ENCODE measurements around the gene PHACTR3. TPM values are rescaled to one million over a fixed set of nuclear protein-coding genes. Genes with fewer than 3 reads are reported as not detected.

Gene PHACTR3
- total RNA-seq, 2 experiments from 2014 or later: not detected

- DNase-seq (no peak), ATAC-seq (no peak)
- ChIA-PET POLR2A (no interaction called here), CTCF (no interaction called here)
- Mint-ChIP-seq H3K4me3 (no peak overlapping the region), H3K9me3 (ENCODE audit: low read depth) (peaks cover 19% of the 10 kb centered on the region), H3K4me1 (no peaks in the 10 kb centered on the region), H3K36me3 (ENCODE audit: low read depth) (no peaks in the 10 kb centered on the region), H3K27ac (no peak overlapping the region), H3K27me3 (peaks cover 14% of the 10 kb centered on the region)
- intact Hi-C loops (cut with DNase I, micrococcal nuclease): no loop called here
Observed at GRCh38 chr20:59661621-59662020, 57.3 kb downstream of the PHACTR3 start.

- Mint-ChIP-seq H3K9me3 (ENCODE audit: low read depth) (peaks cover 16% of the 10 kb centered on the region), H3K27ac (no peak overlapping the region), H3K4me1 (no peaks in the 10 kb centered on the region), H3K27me3 (peaks cover 14% of the 10 kb centered on the region), H3K36me3 (ENCODE audit: low read depth) (no peaks in the 10 kb centered on the region), H3K4me3 (no peak overlapping the region)
- DNase-seq (no peak), ATAC-seq (no peak)
- intact Hi-C loops (cut with DNase I, micrococcal nuclease): no loop called here
- ChIA-PET CTCF (no interaction called here), POLR2A (no interaction called here)
Observed at GRCh38 chr20:59662161-59662560, 57.8 kb downstream of the PHACTR3 start.

- H3K9me3 Mint-ChIP-seq (ENCODE audit: low read depth): peaks cover 10% of the 10 kb centered on the region
- no peak for ATAC-seq
- H3K27me3 Mint-ChIP-seq: peaks cover 14% of the 10 kb centered on the region
- intact Hi-C loops (cut with DNase I, micrococcal nuclease): no loop called here
- H3K27ac Mint-ChIP-seq: no peak overlapping the region
- no peaks in the 10 kb centered on the region for H3K36me3 Mint-ChIP-seq (ENCODE audit: low read depth)
- no peak overlapping the region for H3K4me3 Mint-ChIP-seq
- no peaks in the 10 kb centered on the region for H3K4me1 Mint-ChIP-seq
- CTCF ChIA-PET: no interaction called here
- POLR2A ChIA-PET: no interaction called here
- no peak for DNase-seq
Observed at GRCh38 chr20:59662856-59663512, 58.6 kb downstream of the PHACTR3 start.

GRCh38 chr20:59663513-59664060, 59.2 kb downstream of the PHACTR3 start:
- H3K4me3 Mint-ChIP-seq: no peak overlapping the region
- H3K9me3 Mint-ChIP-seq (ENCODE audit: low read depth): peaks cover 7% of the 10 kb centered on the region
- no peaks in the 10 kb centered on the region for H3K36me3 Mint-ChIP-seq (ENCODE audit: low read depth)
- H3K27ac Mint-ChIP-seq: no peak overlapping the region
- DNase-seq (no peak), ATAC-seq (no peak)
- peaks cover 14% of the 10 kb centered on the region for H3K27me3 Mint-ChIP-seq
- ChIA-PET POLR2A (no interaction called here), CTCF (interaction anchor here (0.6 kb wide), 1 partner anchor 135 kb away, joined by 3 read pairs; no protein-coding TSS in a partner anchor)
- intact Hi-C loops (cut with DNase I, micrococcal nuclease): no loop called here
- H3K4me1 Mint-ChIP-seq: no peaks in the 10 kb centered on the region

GRCh38 chr20:59664421-59664941, 60.1 kb downstream of the PHACTR3 start:
- Mint-ChIP-seq H3K4me3 (no peak overlapping the region), H3K9me3 (ENCODE audit: low read depth) (peaks cover 1% of the 10 kb centered on the region), H3K27me3 (peaks cover 14% of the 10 kb centered on the region)

GRCh38 chr20:59665656-59666555, 61.6 kb downstream of the PHACTR3 start:
- intact Hi-C loops (cut with DNase I, micrococcal nuclease): no loop called here
- H3K4me3 Mint-ChIP-seq: no peak overlapping the region
- H3K27me3 Mint-ChIP-seq: peaks cover 12% of the 10 kb centered on the region
- no peaks in the 10 kb centered on the region for H3K36me3 Mint-ChIP-seq (ENCODE audit: low read depth)
- ChIA-PET POLR2A (no interaction called here), CTCF (interaction anchor here (0.6 kb wide), 1 partner anchor 171 kb away, joined by 4 read pairs; no protein-coding TSS in a partner anchor)
- DNase-seq (no peak), ATAC-seq (no peak)
- H3K4me1 Mint-ChIP-seq: no peaks in the 10 kb centered on the region
- H3K27ac Mint-ChIP-seq: no peak overlapping the region
- H3K9me3 Mint-ChIP-seq (ENCODE audit: low read depth): peaks cover 1% of the 10 kb centered on the region

More at GRCh38 chr20:59664421-59664941, 60.1 kb downstream of the PHACTR3 start:
- H3K36me3 Mint-ChIP-seq (ENCODE audit: low read depth): no peaks in the 10 kb centered on the region
- no peaks in the 10 kb centered on the region for H3K4me1 Mint-ChIP-seq
- intact Hi-C loops (cut with DNase I, micrococcal nuclease): no loop called here
- POLR2A ChIA-PET: no interaction called here
- no peak overlapping the region for H3K27ac Mint-ChIP-seq
- CTCF ChIA-PET: no interaction called here
- ATAC-seq (no peak), DNase-seq (no peak)

- ChIA-PET CTCF (no interaction called here), POLR2A (no interaction called here)
- DNase-seq: no peak
- H3K9me3 Mint-ChIP-seq (ENCODE audit: low read depth): no peaks in the 10 kb centered on the region
- no peak overlapping the region for H3K4me3 Mint-ChIP-seq
- no peak overlapping the region for H3K27ac Mint-ChIP-seq
- no peaks in the 10 kb centered on the region for H3K4me1 Mint-ChIP-seq
- ATAC-seq: no peak
- peaks cover 10% of the 10 kb centered on the region for H3K27me3 Mint-ChIP-seq
- no peaks in the 10 kb centered on the region for H3K36me3 Mint-ChIP-seq (ENCODE audit: low read depth)
- intact Hi-C loops (cut with DNase I, micrococcal nuclease): no loop called here
Observed at GRCh38 chr20:59666586-59666985, 62.2 kb downstream of the PHACTR3 start.

- Mint-ChIP-seq H3K27me3 (peaks cover 8% of the 10 kb centered on the region), H3K27ac (no peak overlapping the region), H3K4me3 (no peak overlapping the region), H3K9me3 (ENCODE audit: low read depth) (no peaks in the 10 kb centered on the region), H3K36me3 (ENCODE audit: low read depth) (no peaks in the 10 kb centered on the region), H3K4me1 (no peaks in the 10 kb centered on the region)
- ChIA-PET POLR2A (no interaction called here), CTCF (no interaction called here)
- intact Hi-C loops (cut with DNase I, micrococcal nuclease): no loop called here
- ATAC-seq: no peak
- DNase-seq: no peak
Observed at GRCh38 chr20:59667131-59667530, 62.8 kb downstream of the PHACTR3 start.

- DNase-seq (no peak), ATAC-seq (no peak)
- Mint-ChIP-seq H3K36me3 (ENCODE audit: low read depth) (no peaks in the 10 kb centered on the region), H3K4me1 (no peaks in the 10 kb centered on the region), H3K4me3 (no peak overlapping the region), H3K9me3 (ENCODE audit: low read depth) (no peaks in the 10 kb centered on the region), H3K27ac (no peak overlapping the region), H3K27me3 (peaks cover 5% of the 10 kb centered on the region)
- intact Hi-C loops (cut with DNase I, micrococcal nuclease): no loop called here
- ChIA-PET POLR2A (no interaction called here), CTCF (no interaction called here)
Observed at GRCh38 chr20:59667981-59668515, 63.7 kb downstream of the PHACTR3 start.

- Mint-ChIP-seq H3K4me1 (no peaks in the 10 kb centered on the region), H3K27me3 (peaks cover 5% of the 10 kb centered on the region), H3K27ac (no peak overlapping the region), H3K36me3 (ENCODE audit: low read depth) (no peaks in the 10 kb centered on the region), H3K9me3 (ENCODE audit: low read depth) (no peaks in the 10 kb centered on the region), H3K4me3 (no peak overlapping the region)
- ATAC-seq (no peak), DNase-seq (no peak)
- intact Hi-C loops (cut with DNase I, micrococcal nuclease): no loop called here
- POLR2A ChIA-PET: no interaction called here
- CTCF ChIA-PET: interaction anchor here (0.7 to 0.9 kb wide), 2 partner anchors 11 to 68 kb away, joined by 3 read pairs; no protein-coding TSS in a partner anchor
Observed at GRCh38 chr20:59668926-59669850, 64.8 kb downstream of the PHACTR3 start.
